Measurements from ENCODE around the gene AGER.

DNA sequence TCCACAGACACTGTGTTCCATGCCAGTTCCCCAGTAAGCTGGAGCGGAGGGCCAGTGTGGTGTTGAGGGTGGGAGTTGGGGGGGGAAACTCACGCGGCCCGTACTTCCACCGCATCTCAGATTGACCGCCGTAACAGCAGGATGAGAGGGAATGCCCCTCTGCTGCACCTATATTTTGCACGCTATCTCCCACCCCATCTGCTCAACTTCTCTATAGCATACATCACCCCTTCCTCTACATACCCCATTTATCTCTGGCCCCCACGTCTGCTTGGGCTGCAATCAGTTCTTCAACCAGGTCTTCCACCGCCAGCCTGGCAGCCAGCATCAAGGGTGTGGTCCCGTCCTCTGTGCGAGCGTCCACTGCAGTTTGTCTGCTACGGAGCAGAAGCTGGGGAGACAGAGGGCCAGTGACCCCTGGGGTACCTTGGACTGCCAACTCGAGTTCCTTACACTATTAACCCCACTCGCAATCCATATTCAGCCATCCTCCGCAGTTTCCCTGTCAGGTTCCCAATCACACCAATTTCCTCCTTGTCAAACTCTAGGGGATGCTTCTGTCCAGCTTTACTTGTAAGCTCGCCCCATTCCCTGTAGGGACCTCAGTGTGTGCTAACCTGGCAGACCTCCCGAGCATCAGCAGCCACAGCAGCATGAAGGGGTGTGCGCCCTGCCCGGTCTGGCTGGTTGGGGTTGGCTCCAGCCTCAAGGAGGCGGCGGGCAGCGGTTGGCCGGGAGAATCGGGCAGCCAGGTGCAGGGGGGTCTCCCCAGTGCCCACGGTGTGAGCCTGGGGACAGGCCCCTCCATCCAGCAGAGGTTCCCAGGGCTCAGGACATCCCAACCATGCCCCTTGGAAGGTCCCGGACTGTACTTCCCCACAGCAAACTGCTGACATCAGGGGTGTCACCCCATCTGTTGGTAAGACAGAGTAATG is 12.9 kb upstream of the AGER start:
- TF ChIP-seq RFX5 (IDR thresholded peaks at IDR 0.05; ENCODE audit: low read depth, low read length): no peak
- TF ChIP-seq, protein P1, sequence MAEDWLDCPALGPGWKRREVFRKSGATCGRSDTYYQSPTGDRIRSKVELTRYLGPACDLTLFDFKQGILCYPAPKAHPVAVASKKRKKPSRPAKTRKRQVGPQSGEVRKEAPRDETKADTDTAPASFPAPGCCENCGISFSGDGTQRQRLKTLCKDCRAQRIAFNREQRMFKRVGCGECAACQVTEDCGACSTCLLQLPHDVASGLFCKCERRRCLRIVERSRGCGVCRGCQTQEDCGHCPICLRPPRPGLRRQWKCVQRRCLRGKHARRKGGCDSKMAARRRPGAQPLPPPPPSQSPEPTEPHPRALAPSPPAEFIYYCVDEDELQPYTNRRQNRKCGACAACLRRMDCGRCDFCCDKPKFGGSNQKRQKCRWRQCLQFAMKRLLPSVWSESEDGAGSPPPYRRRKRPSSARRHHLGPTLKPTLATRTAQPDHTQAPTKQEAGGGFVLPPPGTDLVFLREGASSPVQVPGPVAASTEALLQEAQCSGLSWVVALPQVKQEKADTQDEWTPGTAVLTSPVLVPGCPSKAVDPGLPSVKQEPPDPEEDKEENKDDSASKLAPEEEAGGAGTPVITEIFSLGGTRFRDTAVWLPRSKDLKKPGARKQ (CRISPR knock-in tag; IDR thresholded peaks at IDR 0.05): no peak
- no peak for TF ChIP-seq HMG20B (CRISPR knock-in tag; IDR thresholded peaks at IDR 0.05)
- no peak for TF ChIP-seq CREB1 (IDR thresholded peaks at IDR 0.05)
- 0 out of 2 replicates have a peak, but pooled peaks have one; percentile 17 for TF ChIP-seq CREB1 (CRISPR knock-in tag; IDR thresholded peaks at IDR 0.05)
- TF ChIP-seq CHD2 (IDR thresholded peaks at IDR 0.05; ENCODE audit: low read depth, low read length): no peak
- TF ChIP-seq DNMT1 (IDR thresholded peaks at IDR 0.05): no peak
- TF ChIP-seq, protein P2, sequence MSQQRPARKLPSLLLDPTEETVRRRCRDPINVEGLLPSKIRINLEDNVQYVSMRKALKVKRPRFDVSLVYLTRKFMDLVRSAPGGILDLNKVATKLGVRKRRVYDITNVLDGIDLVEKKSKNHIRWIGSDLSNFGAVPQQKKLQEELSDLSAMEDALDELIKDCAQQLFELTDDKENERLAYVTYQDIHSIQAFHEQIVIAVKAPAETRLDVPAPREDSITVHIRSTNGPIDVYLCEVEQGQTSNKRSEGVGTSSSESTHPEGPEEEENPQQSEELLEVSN (IDR thresholded peaks at IDR 0.05; ENCODE audit: borderline replicate concordance in 1 of 2, extremely low read depth in 1 of 2, insufficient read depth in 1 of 2, insufficient read length in 1 of 2, low read depth in 1 of 2, low read length in 1 of 2, poor library complexity in 1 of 2, severe bottlenecking in 1 of 2): peak in 1 of 2 experiments; percentile 3
- TF ChIP-seq, protein P3, sequence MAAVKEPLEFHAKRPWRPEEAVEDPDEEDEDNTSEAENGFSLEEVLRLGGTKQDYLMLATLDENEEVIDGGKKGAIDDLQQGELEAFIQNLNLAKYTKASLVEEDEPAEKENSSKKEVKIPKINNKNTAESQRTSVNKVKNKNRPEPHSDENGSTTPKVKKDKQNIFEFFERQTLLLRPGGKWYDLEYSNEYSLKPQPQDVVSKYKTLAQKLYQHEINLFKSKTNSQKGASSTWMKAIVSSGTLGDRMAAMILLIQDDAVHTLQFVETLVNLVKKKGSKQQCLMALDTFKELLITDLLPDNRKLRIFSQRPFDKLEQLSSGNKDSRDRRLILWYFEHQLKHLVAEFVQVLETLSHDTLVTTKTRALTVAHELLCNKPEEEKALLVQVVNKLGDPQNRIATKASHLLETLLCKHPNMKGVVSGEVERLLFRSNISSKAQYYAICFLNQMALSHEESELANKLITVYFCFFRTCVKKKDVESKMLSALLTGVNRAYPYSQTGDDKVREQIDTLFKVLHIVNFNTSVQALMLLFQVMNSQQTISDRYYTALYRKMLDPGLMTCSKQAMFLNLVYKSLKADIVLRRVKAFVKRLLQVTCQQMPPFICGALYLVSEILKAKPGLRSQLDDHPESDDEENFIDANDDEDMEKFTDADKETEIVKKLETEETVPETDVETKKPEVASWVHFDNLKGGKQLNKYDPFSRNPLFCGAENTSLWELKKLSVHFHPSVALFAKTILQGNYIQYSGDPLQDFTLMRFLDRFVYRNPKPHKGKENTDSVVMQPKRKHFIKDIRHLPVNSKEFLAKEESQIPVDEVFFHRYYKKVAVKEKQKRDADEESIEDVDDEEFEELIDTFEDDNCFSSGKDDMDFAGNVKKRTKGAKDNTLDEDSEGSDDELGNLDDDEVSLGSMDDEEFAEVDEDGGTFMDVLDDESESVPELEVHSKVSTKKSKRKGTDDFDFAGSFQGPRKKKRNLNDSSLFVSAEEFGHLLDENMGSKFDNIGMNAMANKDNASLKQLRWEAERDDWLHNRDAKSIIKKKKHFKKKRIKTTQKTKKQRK (IDR thresholded peaks at IDR 0.05; ENCODE audit: borderline replicate concordance, low read depth, low read length): no peak
